NCI-H446 treated with DMSO at 0.1 percent for 48 hours (cell line): Measurements from ENCODE around the gene IFITM5.
"Not testable (repeated sequence)": the region's sequence is repeated elsewhere in the genome, so short reads cannot be mapped to it uniquely, and the experiment has no call there.

Experiments
- DNase-seq: peaks from one replicate; lab custom pipeline; 2025; lab: John Stamatoyannopoulos, UW

IFITM5 gene

GRCh38 chr11:283405-284104, 15.8 kb downstream of the IFITM5 start:
- no peak for DNase-seq

- no peak for DNase-seq
These were observed 16.5 kb downstream of the IFITM5 start for GRCh38 chr11:282630-283360.

- no peak for DNase-seq
These were observed 17.2 kb downstream of the IFITM5 start for GRCh38 chr11:282171-282570.

GRCh38 chr11:281486-282161, 17.7 kb downstream of the IFITM5 start:
- no peak for DNase-seq

GRCh38 chr11:280706-281485, 18.4 kb downstream of the IFITM5 start:
- DNase-seq: no peak

GRCh38 chr11:279966-280705, 19.2 kb downstream of the IFITM5 start:
- no peak for DNase-seq

GRCh38 chr11:279040-279965, 20.0 kb downstream of the IFITM5 start:
- DNase-seq: no peak

GRCh38 chr11:278001-278951, 21.1 kb downstream of the IFITM5 start, which contains the start of gene NLRP6:
Gene NLRP6 (plus strand): TSS chr11:278407. CDS start chr11:278570, 163 bp downstream.
- no peak for DNase-seq

- DNase-seq: no peak
These were observed 23.1 kb downstream of the IFITM5 start for GRCh38 chr11:276219-276618.

GRCh38 chr11:272931-273198, 26.5 kb downstream of the IFITM5 start:
- DNase-seq: no peak

- no peak for DNase-seq
These were observed 27.0 kb downstream of the IFITM5 start for GRCh38 chr11:272195-272930.

- DNase-seq: no peak
These were observed 28.0 kb downstream of the IFITM5 start for GRCh38 chr11:271319-271715.

GRCh38 chr11:270451-271318, 28.6 kb downstream of the IFITM5 start:
- DNase-seq: no peak

GRCh38 chr11:269146-269890, 30.0 kb downstream of the IFITM5 start:
- DNase-seq: no peak

GRCh38 chr11:268716-269145, 30.6 kb downstream of the IFITM5 start:
- not testable (repeated sequence) for DNase-seq

- DNase-seq: no peak
These were observed 31.8 kb downstream of the IFITM5 start for GRCh38 chr11:267491-267994.
